HCT116 (cell line): Measurements from ENCODE around the gene SPDYE3. TPM values are rescaled to one million over a fixed set of nuclear protein-coding genes. Genes with fewer than 3 reads are reported as not detected.
"Not testable (repeated sequence)": the region's sequence is repeated elsewhere in the genome, so short reads cannot be mapped to it uniquely, and the experiment has no call there.

Source experiments
- ATAC-seq: fragments of 200-7000 bp; cut with Tn5 transposase; 2 replicates; pipeline ENCODE4 v1.9.1; 2020; ENCODE audit warnings: mild to moderate bottlenecking, moderate library complexity
- BruUV-seq: library from RNA; stranded (reverse); fragments of 400-500 nt; replicated peaks from 2 replicates; lab custom pipeline; 2021; lab: Mats Ljungman, UMichigan
- CTCF ChIA-PET: fragments of 300-600 bp; sonication (Branson Sonifier 250); formaldehyde crosslinking; loops from one replicate; lab custom pipeline; 2021; ENCODE audit warnings: antibody characterized with exemption; lab: Charles Lee
- POLR2A ChIA-PET: fragments of 300-600, 350-600 bp; sonication (Branson Sonifier 250); formaldehyde crosslinking; loops from one replicate; lab custom pipeline; 2021; ENCODE audit warnings: antibody characterized with exemption; lab: Charles Lee
- RAD21 ChIA-PET, 2 experiments: fragments of 300-600 bp; sonication (Branson Sonifier 250); formaldehyde crosslinking; loops; one replicate each; lab custom pipeline; 2023; ENCODE audit warnings: low total read pairs in 2 of 2; ENCODE audit not compliant: uncharacterized antibody in 2 of 2, unreplicated experiment in 2 of 2, low non-redundant PET in 1 of 2; lab: Charles Lee
- DNase-seq: peaks from one replicate; pipeline ENCODE4 v3.0.0-alpha.2; 2010; ENCODE audit warnings: low read depth, low spot score
- H2AFZ ChIP-seq: fragments of 200-600 bp; shearing (Covaris generic), sonication (generic); 2 replicates; pipeline ENCODE4 v1.6.1; 2017; ENCODE audit warnings: low read depth, mixed run types, mixed read lengths, antibody characterized with exemption, low read length; ENCODE audit not compliant: poor library complexity, severe bottlenecking
- H3K27ac ChIP-seq: 2 replicates; pipeline ENCODE4 v1.5.1; 2012; ENCODE audit warnings: low read depth, low read length
- H3K27me3 ChIP-seq: fragments of 200-600 bp; sonication (generic); 2 replicates; pipeline ENCODE4 v1.6.1; 2016; ENCODE audit warnings: mixed run types, low read length, mixed read lengths; ENCODE audit not compliant: insufficient read depth
- H3K36me3 ChIP-seq, 2 experiments: fragments of 200-500 bp in 1 of 2; fragments of 200-600 bp in 1 of 2; sonication (Bioruptor generic) in 1 of 2; sonication (generic) in 1 of 2; 2 replicates each; pipeline versions ENCODE4 v1.5.1 to v1.6.1; 2014 to 2016; ENCODE audit warnings: low read length in 2 of 2, inconsistent platforms in 1 of 2, mixed read lengths in 1 of 2, mixed run types in 1 of 2; ENCODE audit not compliant: insufficient read depth in 2 of 2, control insufficient read depth in 1 of 2
- H3K4me1 ChIP-seq, 2 experiments: fragments of 200-600 bp in 1 of 2; sonication (generic) in 1 of 2; 2 replicates each; pipeline versions ENCODE4 v1.5.1 to v1.6.1; 2012 to 2017; ENCODE audit warnings: low read length in 2 of 2, inconsistent platforms in 1 of 2, mild to moderate bottlenecking in 1 of 2, mixed read lengths in 1 of 2, mixed run types in 1 of 2, moderate library complexity in 1 of 2; ENCODE audit not compliant: insufficient read depth in 2 of 2, control insufficient read depth in 1 of 2
- H3K4me2 ChIP-seq: fragments of 200-600 bp; sonication (generic); 2 replicates; pipeline ENCODE4 v1.6.1; 2017; ENCODE audit warnings: mixed run types, low read length, mixed read lengths
- H3K4me3 ChIP-seq, 2 experiments: fragments of 200-600 bp in 1 of 2; sonication (generic) in 1 of 2; replicated peaks in 1 of 2; 2 replicates each; pipeline ENCODE4 v1.5.1; 2011 to 2016; ENCODE audit warnings: low read length in 2 of 2, control low read depth in 1 of 2, low read depth in 1 of 2, mild to moderate bottlenecking in 1 of 2, mixed read lengths in 1 of 2, mixed run types in 1 of 2
- H3K79me2 ChIP-seq: fragments of 200-600 bp; sonication (generic); 2 replicates; pipeline ENCODE4 v1.6.1; 2017; ENCODE audit warnings: mild to moderate bottlenecking, mixed run types, low read length, moderate library complexity, mixed read lengths; ENCODE audit not compliant: insufficient read depth
- H3K9ac ChIP-seq: fragments of 200-600 bp; sonication (generic); 2 replicates; pipeline ENCODE4 v1.6.1; 2016; ENCODE audit warnings: low read length, mixed read lengths
- H3K9me2 ChIP-seq: fragments of 200-600 bp; sonication (generic), shearing (Covaris generic); 2 replicates; pipeline ENCODE4 v1.6.1; 2017; ENCODE audit warnings: mixed run types, mild to moderate bottlenecking, moderate library complexity; ENCODE audit not compliant: insufficient read depth
- H3K9me3 ChIP-seq, 2 experiments: fragments of 200-500 bp in 1 of 2; fragments of 200-600 bp in 1 of 2; sonication (Bioruptor generic) in 1 of 2; sonication (generic) in 1 of 2; 2 replicates each; pipeline ENCODE4 v1.6.1; 2014 to 2017; ENCODE audit warnings: low read length in 2 of 2, mixed read lengths in 2 of 2, inconsistent platforms in 1 of 2, low read depth in 1 of 2, mild to moderate bottlenecking in 1 of 2, mixed run types in 1 of 2, moderate library complexity in 1 of 2; ENCODE audit not compliant: control insufficient read depth in 1 of 2, insufficient read depth in 1 of 2
- H4K20me1 ChIP-seq: fragments of 200-600 bp; sonication (generic), shearing (Covaris generic); 2 replicates; pipeline ENCODE4 v1.6.1; 2017; ENCODE audit warnings: mixed run types, mild to moderate bottlenecking, moderate library complexity; ENCODE audit not compliant: insufficient read depth
- intact Hi-C: fragments of 100-400 bp; cut with micrococcal nuclease; formaldehyde crosslinking; loops from 2 replicates; pipeline ENCODE4 v1.10.0; 2022
- total RNA-seq: library from RNA; stranded (reverse); gene quantifications from one replicate; pipeline ENCODE4 v1.2.1, GENCODE V29; 2021; ENCODE audit not compliant: unreplicated experiment

SPDYE3 gene
- total RNA-seq, 1 experiment from 2014 or later: not detected

- H3K27me3 ChIP-seq, CTCF ChIA-PET, H3K4me3 ChIP-seq, ATAC-seq, POLR2A ChIA-PET, H3K27ac ChIP-seq, H3K9me3 ChIP-seq, H3K9me2 ChIP-seq, H4K20me1 ChIP-seq, RAD21 ChIA-PET, H3K79me2 ChIP-seq, BruUV-seq, H3K36me3 ChIP-seq, H3K9ac ChIP-seq, H3K4me2 ChIP-seq, intact Hi-C loops, DNase-seq, H2AFZ ChIP-seq: not testable (repeated sequence)
- H3K4me1 ChIP-seq: peaks cover 14 to 17% of the 10 kb centered on the region in 2 experiments
These were observed 15.3 kb upstream of the SPDYE3 start for GRCh38 chr7:100292162-100292561.

GRCh38 chr7:100295269-100295668 is 12.2 kb upstream of the SPDYE3 start:
- POLR2A ChIA-PET, H3K27me3 ChIP-seq, H4K20me1 ChIP-seq, H2AFZ ChIP-seq, H3K27ac ChIP-seq, H3K9me3 ChIP-seq, H3K9me2 ChIP-seq, H3K36me3 ChIP-seq, intact Hi-C loops, H3K79me2 ChIP-seq, BruUV-seq: not testable (repeated sequence)
- Histone ChIP-seq H3K4me1 (peaks cover 14 to 17% of the 10 kb centered on the region in 2 experiments), H3K4me2 (peak overlapping the region; percentile 65), H3K9ac (peak overlapping the region; percentile 25; the same call in 1 of the 2 replicates), H3K4me3 (peak overlapping the region in 1 of 2 experiments; percentile 32; a peak in 1 of 4 replicates)
- peak; percentile 29 for DNase-seq
- peak; percentile 83 for ATAC-seq
- ChIA-PET RAD21 (interaction anchor here in 1 of 2 experiments (0.7 kb wide), 1 partner anchor 45 kb away, joined by 3 read pairs; no protein-coding TSS in a partner anchor), CTCF (interaction anchor here (1.1 kb wide), 1 partner anchor 49 kb away, joined by 3 read pairs; no protein-coding TSS in a partner anchor)

DNA sequence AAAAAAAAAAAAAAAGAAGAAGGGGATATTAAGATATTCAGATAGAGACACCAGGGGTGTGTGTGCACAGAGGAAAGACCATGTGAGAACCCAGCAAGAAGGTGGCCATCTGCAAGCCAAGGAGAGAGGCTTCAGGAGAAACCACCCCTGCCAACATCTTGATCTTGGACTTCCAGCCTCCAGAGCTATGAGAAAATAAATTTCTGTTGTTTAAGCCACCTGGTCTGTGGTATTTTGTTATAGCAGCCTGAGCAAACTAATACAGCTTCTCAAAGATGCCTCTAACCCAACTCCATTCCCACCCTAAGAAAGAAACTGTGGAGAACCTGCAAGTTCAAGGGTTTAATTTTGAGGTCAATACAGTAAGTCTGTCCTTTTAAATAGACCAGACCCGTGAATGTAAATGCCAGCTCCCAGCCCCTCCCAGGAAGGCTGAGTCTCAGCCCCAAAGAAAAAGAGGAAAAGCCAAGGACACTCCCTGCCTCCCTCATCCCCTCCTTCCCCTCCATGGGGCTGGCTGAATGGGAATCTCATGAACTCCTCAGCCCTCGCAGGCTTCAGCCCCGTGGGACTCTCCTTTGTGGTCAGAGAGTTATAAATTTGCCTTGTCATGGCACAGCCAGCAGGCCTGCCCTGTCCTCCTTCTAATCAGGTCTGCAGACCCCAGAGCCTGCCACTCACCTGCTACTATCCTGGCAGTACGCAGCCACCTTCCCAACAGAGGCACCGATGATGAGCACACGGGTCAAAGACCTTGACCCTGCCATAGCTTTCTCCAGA is 9.5 kb upstream of the SPDYE3 start:
- BruUV-seq, POLR2A ChIA-PET, H3K4me3 ChIP-seq, H3K36me3 ChIP-seq, CTCF ChIA-PET, H2AFZ ChIP-seq, ATAC-seq, H3K9ac ChIP-seq, H3K27me3 ChIP-seq, DNase-seq, H3K9me2 ChIP-seq, H3K4me2 ChIP-seq, H3K27ac ChIP-seq, intact Hi-C loops, H3K79me2 ChIP-seq, H4K20me1 ChIP-seq, H3K9me3 ChIP-seq: not testable (repeated sequence)
- H3K4me1 ChIP-seq: peaks cover 14 to 17% of the 10 kb centered on the region in 2 experiments
- RAD21 ChIA-PET: interaction anchor here in 1 of 2 experiments (0.7 kb wide), 1 partner anchor 160 kb away, joined by 4 read pairs; no protein-coding TSS in a partner anchor

- H3K9me2 ChIP-seq, H3K27ac ChIP-seq, H3K27me3 ChIP-seq, POLR2A ChIA-PET, H3K79me2 ChIP-seq, RAD21 ChIA-PET, DNase-seq, H3K4me3 ChIP-seq, CTCF ChIA-PET, ATAC-seq, H4K20me1 ChIP-seq, H3K4me2 ChIP-seq, H3K9ac ChIP-seq, H2AFZ ChIP-seq, H3K9me3 ChIP-seq, H3K36me3 ChIP-seq, intact Hi-C loops: not testable (repeated sequence)
- peaks cover 14 to 17% of the 10 kb centered on the region in 2 experiments for H3K4me1 ChIP-seq
- TSS peak; percentile 53 for BruUV-seq
These were observed 8.9 kb upstream of the SPDYE3 start for GRCh38 chr7:100298632-100298895.
